ENCODE data around the gene CDC5L. TPM values are rescaled to one million over a fixed set of nuclear protein-coding genes. Genes with fewer than 3 reads are reported as not detected.

Gene CDC5L
- total RNA-seq, 4 donors from 2014 or later, result 16.7 to 20.1 (median 17.3) TPM

DNA sequence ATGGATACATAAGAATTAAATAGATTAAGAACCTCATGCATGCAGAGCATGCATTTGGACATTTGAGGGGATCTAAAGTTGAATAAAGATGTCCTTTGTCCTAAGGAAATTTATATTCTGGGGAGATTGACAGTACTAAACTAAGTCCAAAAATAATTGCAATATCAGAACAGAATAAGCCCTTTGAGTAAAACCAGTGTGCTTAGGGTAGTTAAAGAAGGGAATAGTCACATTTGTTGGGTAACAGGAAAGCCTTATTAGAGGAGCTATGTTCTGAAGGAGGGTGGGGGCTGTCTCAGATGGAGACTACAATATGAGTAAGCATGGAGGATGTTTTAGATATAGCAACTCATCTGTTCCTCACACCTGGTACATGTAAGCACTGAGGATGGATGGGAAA, 35.8 kb downstream of the CDC5L start:
- Histone ChIP-seq H3K36me3 (peaks cover 0 to 87% (median 14%) of the 10 kb centered on the region in 3 donors), H3K27ac (no peak overlapping the region), H3K9me3 (no peaks in the 10 kb centered on the region), H3K4me3 (no peak overlapping the region), H3K27me3 (no peaks in the 10 kb centered on the region), H3K4me1 (peaks cover 0 to 13% (median 0%) of the 10 kb centered on the region in 4 donors)
- DNase-seq (ENCODE audit: low spot score in 2 of 2), result no peak
- TF ChIP-seq, protein P1, sequence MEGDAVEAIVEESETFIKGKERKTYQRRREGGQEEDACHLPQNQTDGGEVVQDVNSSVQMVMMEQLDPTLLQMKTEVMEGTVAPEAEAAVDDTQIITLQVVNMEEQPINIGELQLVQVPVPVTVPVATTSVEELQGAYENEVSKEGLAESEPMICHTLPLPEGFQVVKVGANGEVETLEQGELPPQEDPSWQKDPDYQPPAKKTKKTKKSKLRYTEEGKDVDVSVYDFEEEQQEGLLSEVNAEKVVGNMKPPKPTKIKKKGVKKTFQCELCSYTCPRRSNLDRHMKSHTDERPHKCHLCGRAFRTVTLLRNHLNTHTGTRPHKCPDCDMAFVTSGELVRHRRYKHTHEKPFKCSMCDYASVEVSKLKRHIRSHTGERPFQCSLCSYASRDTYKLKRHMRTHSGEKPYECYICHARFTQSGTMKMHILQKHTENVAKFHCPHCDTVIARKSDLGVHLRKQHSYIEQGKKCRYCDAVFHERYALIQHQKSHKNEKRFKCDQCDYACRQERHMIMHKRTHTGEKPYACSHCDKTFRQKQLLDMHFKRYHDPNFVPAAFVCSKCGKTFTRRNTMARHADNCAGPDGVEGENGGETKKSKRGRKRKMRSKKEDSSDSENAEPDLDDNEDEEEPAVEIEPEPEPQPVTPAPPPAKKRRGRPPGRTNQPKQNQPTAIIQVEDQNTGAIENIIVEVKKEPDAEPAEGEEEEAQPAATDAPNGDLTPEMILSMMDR (IDR thresholded peaks at IDR 0.05), result no peak
- TF ChIP-seq EP300 (IDR thresholded peaks at IDR 0.05), result no peak
- TF ChIP-seq POLR2A (IDR thresholded peaks at IDR 0.05), result no peak

DNA sequence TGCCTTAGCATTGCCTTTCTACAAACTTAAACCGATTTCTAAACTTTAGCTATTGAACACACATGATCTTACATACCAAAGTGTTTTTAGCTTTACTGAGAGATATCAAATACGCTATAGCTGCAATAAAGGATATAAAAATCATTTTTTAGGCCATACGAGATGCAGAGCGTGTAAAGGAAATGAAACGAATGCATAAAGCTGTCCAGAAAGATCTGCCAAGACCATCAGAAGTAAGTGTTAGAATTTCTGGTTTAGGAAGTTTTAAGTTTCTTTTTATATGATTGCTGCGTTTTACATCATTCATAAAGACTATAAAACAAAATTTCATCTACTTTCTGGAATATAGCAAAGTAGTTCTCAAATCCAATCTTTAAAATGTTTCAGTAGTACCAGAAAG, 38.4 kb downstream of the CDC5L start:
- no peaks in the 10 kb centered on the region for H3K9me3 ChIP-seq
- H3K27me3 ChIP-seq, result no peaks in the 10 kb centered on the region
- H3K4me1 ChIP-seq, result peaks cover 0 to 23% (median 0%) of the 10 kb centered on the region in 4 donors
- no peak overlapping the region for H3K4me3 ChIP-seq
- DNase-seq (ENCODE audit: low spot score in 2 of 2), result no peak
- H3K36me3 ChIP-seq, result peaks cover 0 to 84% (median 6%) of the 10 kb centered on the region in 3 donors
- WGBS, 2 donors, result 77 to 79% methylated on average over 6 of the region's 6 CpGs
- no peak overlapping the region for H3K27ac ChIP-seq
- no peak for TF ChIP-seq EP300 (IDR thresholded peaks at IDR 0.05)
- TF ChIP-seq POLR2A (IDR thresholded peaks at IDR 0.05), result no peak
- TF ChIP-seq, protein P1 (IDR thresholded peaks at IDR 0.05), result no peak

DNA sequence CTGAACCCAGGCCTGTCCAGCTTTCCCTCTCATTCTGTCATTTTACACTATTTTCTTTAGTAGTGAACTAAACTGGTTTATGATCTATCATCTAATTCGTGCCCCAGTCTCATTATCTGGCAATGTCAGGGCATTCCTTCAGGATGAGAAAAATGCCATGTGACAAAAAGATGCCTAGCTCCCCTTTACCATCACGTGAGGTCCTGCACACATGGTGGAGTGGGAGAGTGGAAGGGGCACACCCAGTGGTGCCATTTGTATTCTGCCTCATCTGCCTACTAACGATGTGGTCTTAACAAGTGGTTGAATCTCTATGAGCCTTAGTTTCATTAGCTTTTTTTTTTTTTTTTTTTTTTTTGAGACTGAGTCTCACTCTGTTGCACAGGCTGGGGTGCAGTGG, 41.2 kb downstream of the CDC5L start:
- whole genome bisulfite sequencing, 2 donors, result 68 to 75% methylated on average over 3 of the region's 3 CpGs
- TF ChIP-seq, protein P1 (IDR thresholded peaks at IDR 0.05), result no peak
- no peak for TF ChIP-seq EP300 (IDR thresholded peaks at IDR 0.05)
- no peak for TF ChIP-seq POLR2A (IDR thresholded peaks at IDR 0.05)
- peaks cover 0 to 57% (median 4%) of the 10 kb centered on the region in 3 donors for H3K36me3 ChIP-seq

DNA sequence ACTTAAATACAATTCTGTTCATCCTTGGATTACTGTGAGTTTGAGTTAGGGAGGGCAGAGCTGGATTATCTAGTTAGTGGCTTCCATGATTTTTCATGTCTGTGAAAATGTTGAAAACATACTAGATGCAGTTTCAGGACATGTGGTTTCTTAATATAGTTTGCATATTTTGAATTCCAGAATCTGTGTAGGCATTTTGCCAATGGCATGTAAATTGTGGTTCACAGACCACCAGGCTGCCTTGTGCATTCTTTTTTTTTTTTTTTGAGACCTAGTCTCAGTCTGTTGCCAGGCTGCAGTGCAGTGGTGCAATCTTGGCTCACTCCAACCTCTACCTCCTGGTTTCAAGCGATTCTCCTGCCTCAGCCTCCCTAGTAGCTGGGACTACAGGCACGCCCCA, 42.8 kb downstream of the CDC5L start:
- H3K36me3 ChIP-seq, result peaks cover 0 to 41% (median 0%) of the 10 kb centered on the region in 3 donors
- TF ChIP-seq, protein P1 (IDR thresholded peaks at IDR 0.05), result no peak
- no peak for TF ChIP-seq EP300 (IDR thresholded peaks at IDR 0.05)
- TF ChIP-seq POLR2A (IDR thresholded peaks at IDR 0.05), result no peak

More for the DNA sequence above, 41.2 kb downstream of the CDC5L start:
- Histone ChIP-seq H3K4me1 (peaks cover 0 to 26% (median 3%) of the 10 kb centered on the region in 4 donors), H3K9me3 (no peaks in the 10 kb centered on the region), H3K27me3 (no peaks in the 10 kb centered on the region), H3K27ac (peak overlapping the region in 1 of 4 donors; percentile 31), H3K4me3 (no peak overlapping the region)
- DNase-seq (ENCODE audit: low spot score in 2 of 2), result no peak

DNA sequence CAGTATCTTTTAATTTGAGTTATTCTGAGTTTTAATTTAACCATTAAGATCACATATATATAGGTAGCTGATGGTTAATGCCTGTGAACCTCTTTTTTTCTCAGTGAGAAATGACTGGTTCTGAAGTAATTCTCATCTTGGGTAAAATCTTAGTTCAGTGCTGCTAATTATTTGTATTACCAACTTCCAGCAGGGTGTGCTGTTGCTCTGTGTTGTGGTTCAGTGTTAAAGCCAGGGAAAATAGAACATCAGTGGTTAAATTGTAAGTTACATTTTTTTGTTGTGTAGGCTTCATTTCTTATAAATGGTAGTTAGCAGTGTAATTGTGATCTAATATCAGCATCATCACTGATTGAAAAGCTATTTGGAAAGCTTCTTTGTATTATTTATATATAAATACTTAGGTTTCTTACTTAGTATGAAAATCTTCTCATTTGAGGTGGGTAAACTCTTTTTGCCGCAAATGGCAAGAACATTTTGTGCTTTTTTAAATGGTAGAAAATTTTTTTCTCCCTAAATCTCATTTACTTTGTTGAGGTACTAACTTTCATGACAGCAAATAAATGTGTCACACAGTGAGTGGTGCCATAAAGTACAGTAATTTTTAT, 43.7 kb downstream of the CDC5L start:
- Histone ChIP-seq H3K27ac (peak overlapping the region in 2 of 4 donors; percentile 20 to 40), H3K27me3 (no peaks in the 10 kb centered on the region), H3K9me3 (no peaks in the 10 kb centered on the region), H3K4me1 (peaks cover 0 to 38% (median 3%) of the 10 kb centered on the region in 4 donors), H3K36me3 (peaks cover 0 to 32% (median 0%) of the 10 kb centered on the region in 3 donors), H3K4me3 (no peak overlapping the region)
- 76 to 83% methylated on average over 1 of the region's 1 CpG for WGBS, 2 donors
- DNase-seq (ENCODE audit: low spot score in 2 of 2), result peak in 1 of 2 donors; percentile 78
- TF ChIP-seq, protein P1 (IDR thresholded peaks at IDR 0.05), result peak; percentile 41 to 71 (median 71)
- TF ChIP-seq POLR2A (IDR thresholded peaks at IDR 0.05), result no peak

More for the DNA sequence above, 42.8 kb downstream of the CDC5L start:
- Histone ChIP-seq H3K4me3 (no peak overlapping the region), H3K27ac (no peak overlapping the region), H3K27me3 (no peaks in the 10 kb centered on the region), H3K9me3 (no peaks in the 10 kb centered on the region), H3K4me1 (peaks cover 0 to 38% (median 3%) of the 10 kb centered on the region in 4 donors)
- 80 to 83% methylated on average over 2 of the region's 2 CpGs for WGBS, 2 donors
- DNase-seq (ENCODE audit: low spot score in 2 of 2), result no peak

Measured in tibial nerve (tissue), 4 donors.